SK-N-SH treated with all-trans-retinoic acid at 6 μM for 48 hours (cell line): Measurements from ENCODE around the gene ATAD3C.

ENCODE experiments used
- ATAC-seq: fragments of 200-7000 bp; cut with Tn5 transposase; 3 replicates; pipeline ENCODE4 v1.9.1; 2020; ENCODE audit warnings: mild to moderate bottlenecking, moderate library complexity
- ARNTL ChIP-seq: fragments of 450-650 bp; formaldehyde crosslinking; IDR thresholded peaks from 2 replicates; pipeline ENCODE4 v1.5.0; 2020; ENCODE audit warnings: low read depth, mild to moderate bottlenecking, moderate library complexity, borderline replicate concordance
- BACH2 ChIP-seq: fragments of 250-450 bp; sonication (Bioruptor Pico); IDR thresholded peaks from 2 replicates; pipeline ENCODE4 v1.9.0; 2021; ENCODE audit warnings: mild to moderate bottlenecking, borderline replicate concordance
- CREB5 ChIP-seq: fragments of 250-450 bp; sonication (Bioruptor Pico); IDR thresholded peaks from 2 replicates; pipeline ENCODE4 v1.5.1; 2020; ENCODE audit warnings: low read depth, mild to moderate bottlenecking, moderate library complexity
- CSDC2 ChIP-seq: fragments of 250-450 bp; sonication (Bioruptor Pico); IDR thresholded peaks from 2 replicates; pipeline ENCODE4 v1.5.0; 2020; ENCODE audit warnings: mild to moderate bottlenecking, moderate library complexity
- ESRRG ChIP-seq: fragments of 250-450 bp; sonication (Bioruptor Pico); IDR thresholded peaks from 2 replicates; pipeline ENCODE4 v1.6.1; 2021; ENCODE audit warnings: mild to moderate bottlenecking
- ISL1 ChIP-seq: fragments of 250-450 bp; sonication (Bioruptor Pico); IDR thresholded peaks from 2 replicates; pipeline ENCODE4 v2.1.2; 2022; ENCODE audit warnings: mild to moderate bottlenecking, moderate library complexity
- OSR1 ChIP-seq: fragments of 250-450 bp; sonication (Bioruptor Pico); IDR thresholded peaks from 2 replicates; pipeline ENCODE4 v1.8.0; 2022; ENCODE audit warnings: moderate library complexity, mild to moderate bottlenecking, inconsistent platforms
- PPARA ChIP-seq: fragments of 250-450 bp; sonication (Bioruptor Pico); IDR thresholded peaks from 2 replicates; pipeline ENCODE4 v1.5.0; 2020; ENCODE audit warnings: mild to moderate bottlenecking, borderline replicate concordance
- SNAI2 ChIP-seq: fragments of 250-450 bp; sonication (Bioruptor Pico); IDR thresholded peaks from 2 replicates; pipeline ENCODE4 v1.5.0; 2020; ENCODE audit warnings: mild to moderate bottlenecking, moderate library complexity
- TOX ChIP-seq: fragments of 250-450 bp; sonication (Bioruptor Pico); IDR thresholded peaks from 2 replicates; pipeline ENCODE4 v1.8.0; 2021; ENCODE audit warnings: mild to moderate bottlenecking, moderate library complexity, borderline replicate concordance
- ZC3H10 ChIP-seq: fragments of 250-450 bp; sonication (Bioruptor Pico); IDR thresholded peaks from 2 replicates; pipeline ENCODE4 v1.5.1; 2021; ENCODE audit warnings: mild to moderate bottlenecking, moderate library complexity
- ZFP3 ChIP-seq: fragments of 250-450 bp; sonication (Bioruptor Pico); IDR thresholded peaks from 2 replicates; pipeline ENCODE4 v1.5.0; 2020; ENCODE audit warnings: mild to moderate bottlenecking, moderate library complexity
- ZFP30 ChIP-seq: fragments of 450-650 bp; formaldehyde crosslinking; IDR thresholded peaks from 2 replicates; pipeline ENCODE4 v1.5.0; 2022; ENCODE audit warnings: mild to moderate bottlenecking, moderate library complexity
- ZNF565 ChIP-seq: fragments of 450-650 bp; formaldehyde crosslinking; conservative IDR thresholded peaks from 2 replicates; pipeline ENCODE4 v1.5.0; 2020; ENCODE audit warnings: low read depth, mild to moderate bottlenecking, moderate library complexity
- ZNF70 ChIP-seq: fragments of 450-650 bp; formaldehyde crosslinking; IDR thresholded peaks from 2 replicates; pipeline ENCODE4 v1.5.0; 2020; ENCODE audit warnings: mild to moderate bottlenecking, moderate library complexity
- ZNF8 ChIP-seq: fragments of 450-650 bp; formaldehyde crosslinking; IDR thresholded peaks from 2 replicates; pipeline ENCODE4 v1.5.0; 2020; ENCODE audit warnings: mild to moderate bottlenecking, moderate library complexity
- TF ChIP-seq, protein P1 (sequence below): fragments of 250-450 bp; sonication (Bioruptor Pico); IDR thresholded peaks from 2 replicates; pipeline ENCODE4 v1.5.1; 2021; ENCODE audit warnings: mild to moderate bottlenecking, moderate library complexity
- TF ChIP-seq, protein P2 (sequence below): fragments of 250-450 bp; sonication (Bioruptor Pico); IDR thresholded peaks from 2 replicates; pipeline ENCODE4 v1.8.0; 2020; ENCODE audit warnings: mild to moderate bottlenecking, moderate library complexity, borderline replicate concordance
- TF ChIP-seq, protein P3 (sequence below): fragments of 250-450 bp; sonication (Bioruptor Pico); IDR thresholded peaks from 2 replicates; pipeline ENCODE4 v1.5.0; 2020; ENCODE audit warnings: mild to moderate bottlenecking, moderate library complexity

Gene ATAD3C

DNA sequence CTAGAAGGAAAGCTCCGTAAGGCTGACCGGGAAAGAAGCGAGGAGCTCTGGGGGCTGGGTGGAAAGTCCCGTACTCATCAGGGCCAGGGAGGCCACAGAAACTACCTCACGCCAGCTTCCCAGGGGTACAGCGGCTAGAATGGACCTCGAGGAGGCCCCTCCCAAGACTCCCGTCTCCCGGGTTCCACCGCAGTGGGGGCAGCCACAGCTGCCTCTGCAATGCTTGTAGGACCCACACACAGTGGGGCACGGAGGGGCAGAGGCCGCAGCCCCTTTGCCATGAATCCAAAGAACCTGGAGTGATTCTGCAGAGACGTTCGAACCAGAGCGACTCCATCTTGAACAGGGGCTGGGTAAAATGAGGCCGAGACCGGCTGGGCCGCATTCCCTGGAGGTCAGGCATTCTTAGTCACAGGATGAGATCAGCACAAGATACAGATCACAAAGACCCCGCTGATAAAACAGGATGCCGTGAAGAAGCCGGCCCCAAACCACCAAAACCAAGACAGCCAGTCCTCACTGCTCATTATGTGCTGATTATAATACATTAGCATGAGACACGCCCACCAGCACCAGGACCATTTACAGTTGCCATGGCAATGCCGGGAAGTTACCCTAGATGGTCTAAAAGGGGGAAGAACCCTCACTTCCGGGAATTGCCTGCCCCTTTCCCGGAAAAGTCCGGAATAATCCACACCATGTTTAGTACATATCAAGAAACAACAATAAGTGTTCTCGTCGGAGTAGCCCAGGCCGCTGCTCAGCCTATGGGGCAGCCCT, 26.8 kb upstream of the ATAD3C start:
- ATAC-seq, result peak; percentile 10; the same call in 1 of the 3 replicates
- TF ChIP-seq ZFP3 (CRISPR knock-in tag) (peak; percentile 87), CSDC2 (CRISPR knock-in tag) (peak; percentile 97), ISL1 (peak; percentile 75), ZFP30 (CRISPR knock-in tag) (no peak), TOX (no peak), CREB5 (CRISPR knock-in tag) (no peak), ZNF70 (no peak), ZNF8 (CRISPR knock-in tag) (peak; percentile 51; the same call in 1 of the 2 replicates), PPARA (CRISPR knock-in tag) (no peak), OSR1 (CRISPR knock-in tag) (peak; percentile 75; the same call in 1 of the 2 replicates), ESRRG (CRISPR knock-in tag) (peak; percentile 58; the same call in 1 of the 2 replicates), SNAI2 (CRISPR knock-in tag) (peak; percentile 97), ZC3H10 (CRISPR knock-in tag) (peak; percentile 51; the same call in 1 of the 2 replicates), ZNF565 (CRISPR knock-in tag) (peak; percentile 58; the same call in 1 of the 2 replicates), BACH2 (CRISPR knock-in tag) (no peak), ARNTL (CRISPR knock-in tag) (no peak)
- TF ChIP-seq, protein P1, sequence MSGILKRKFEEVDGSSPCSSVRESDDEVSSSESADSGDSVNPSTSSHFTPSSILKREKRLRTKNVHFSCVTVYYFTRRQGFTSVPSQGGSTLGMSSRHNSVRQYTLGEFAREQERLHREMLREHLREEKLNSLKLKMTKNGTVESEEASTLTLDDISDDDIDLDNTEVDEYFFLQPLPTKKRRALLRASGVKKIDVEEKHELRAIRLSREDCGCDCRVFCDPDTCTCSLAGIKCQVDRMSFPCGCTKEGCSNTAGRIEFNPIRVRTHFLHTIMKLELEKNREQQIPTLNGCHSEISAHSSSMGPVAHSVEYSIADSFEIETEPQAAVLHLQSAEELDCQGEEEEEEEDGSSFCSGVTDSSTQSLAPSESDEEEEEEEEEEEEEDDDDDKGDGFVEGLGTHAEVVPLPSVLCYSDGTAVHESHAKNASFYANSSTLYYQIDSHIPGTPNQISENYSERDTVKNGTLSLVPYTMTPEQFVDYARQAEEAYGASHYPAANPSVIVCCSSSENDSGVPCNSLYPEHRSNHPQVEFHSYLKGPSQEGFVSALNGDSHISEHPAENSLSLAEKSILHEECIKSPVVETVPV (CRISPR knock-in tag), result 0 out of 2 replicates have a peak, but pooled peaks have one; percentile 26
- TF ChIP-seq, protein P2, sequence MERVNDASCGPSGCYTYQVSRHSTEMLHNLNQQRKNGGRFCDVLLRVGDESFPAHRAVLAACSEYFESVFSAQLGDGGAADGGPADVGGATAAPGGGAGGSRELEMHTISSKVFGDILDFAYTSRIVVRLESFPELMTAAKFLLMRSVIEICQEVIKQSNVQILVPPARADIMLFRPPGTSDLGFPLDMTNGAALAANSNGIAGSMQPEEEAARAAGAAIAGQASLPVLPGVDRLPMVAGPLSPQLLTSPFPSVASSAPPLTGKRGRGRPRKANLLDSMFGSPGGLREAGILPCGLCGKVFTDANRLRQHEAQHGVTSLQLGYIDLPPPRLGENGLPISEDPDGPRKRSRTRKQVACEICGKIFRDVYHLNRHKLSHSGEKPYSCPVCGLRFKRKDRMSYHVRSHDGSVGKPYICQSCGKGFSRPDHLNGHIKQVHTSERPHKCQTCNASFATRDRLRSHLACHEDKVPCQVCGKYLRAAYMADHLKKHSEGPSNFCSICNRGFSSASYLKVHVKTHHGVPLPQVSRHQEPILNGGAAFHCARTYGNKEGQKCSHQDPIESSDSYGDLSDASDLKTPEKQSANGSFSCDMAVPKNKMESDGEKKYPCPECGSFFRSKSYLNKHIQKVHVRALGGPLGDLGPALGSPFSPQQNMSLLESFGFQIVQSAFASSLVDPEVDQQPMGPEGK (CRISPR knock-in tag), result no peak

GRCh38 chr1:1423245-1423597, 26.3 kb upstream of the ATAD3C start:
- no peak for ATAC-seq
- TF ChIP-seq, protein P3, sequence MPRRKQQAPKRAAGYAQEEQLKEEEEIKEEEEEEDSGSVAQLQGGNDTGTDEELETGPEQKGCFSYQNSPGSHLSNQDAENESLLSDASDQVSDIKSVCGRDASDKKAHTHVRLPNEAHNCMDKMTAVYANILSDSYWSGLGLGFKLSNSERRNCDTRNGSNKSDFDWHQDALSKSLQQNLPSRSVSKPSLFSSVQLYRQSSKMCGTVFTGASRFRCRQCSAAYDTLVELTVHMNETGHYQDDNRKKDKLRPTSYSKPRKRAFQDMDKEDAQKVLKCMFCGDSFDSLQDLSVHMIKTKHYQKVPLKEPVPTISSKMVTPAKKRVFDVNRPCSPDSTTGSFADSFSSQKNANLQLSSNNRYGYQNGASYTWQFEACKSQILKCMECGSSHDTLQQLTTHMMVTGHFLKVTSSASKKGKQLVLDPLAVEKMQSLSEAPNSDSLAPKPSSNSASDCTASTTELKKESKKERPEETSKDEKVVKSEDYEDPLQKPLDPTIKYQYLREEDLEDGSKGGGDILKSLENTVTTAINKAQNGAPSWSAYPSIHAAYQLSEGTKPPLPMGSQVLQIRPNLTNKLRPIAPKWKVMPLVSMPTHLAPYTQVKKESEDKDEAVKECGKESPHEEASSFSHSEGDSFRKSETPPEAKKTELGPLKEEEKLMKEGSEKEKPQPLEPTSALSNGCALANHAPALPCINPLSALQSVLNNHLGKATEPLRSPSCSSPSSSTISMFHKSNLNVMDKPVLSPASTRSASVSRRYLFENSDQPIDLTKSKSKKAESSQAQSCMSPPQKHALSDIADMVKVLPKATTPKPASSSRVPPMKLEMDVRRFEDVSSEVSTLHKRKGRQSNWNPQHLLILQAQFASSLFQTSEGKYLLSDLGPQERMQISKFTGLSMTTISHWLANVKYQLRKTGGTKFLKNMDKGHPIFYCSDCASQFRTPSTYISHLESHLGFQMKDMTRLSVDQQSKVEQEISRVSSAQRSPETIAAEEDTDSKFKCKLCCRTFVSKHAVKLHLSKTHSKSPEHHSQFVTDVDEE (CRISPR knock-in tag), result no peak
- TF ChIP-seq ZNF565 (CRISPR knock-in tag) (no peak), CREB5 (CRISPR knock-in tag) (no peak), ZFP30 (CRISPR knock-in tag) (no peak), PPARA (CRISPR knock-in tag) (no peak), SNAI2 (CRISPR knock-in tag) (no peak)
- TF ChIP-seq, protein P1 (CRISPR knock-in tag), result no peak
